Activated CD8-positive, alpha-beta T cell treated with anti-CD3 and anti-CD28 coated beads for 36 hours (primary cell): ENCODE data around the gene CXorf58. TPM values are rescaled to one million over a fixed set of nuclear protein-coding genes. Genes with fewer than 3 reads are reported as not detected.

ENCODE experiments used
- ATAC-seq: fragments of 200-7000 bp; cut with Tn5 transposase; one replicate; pipeline ENCODE4 v1.10.0; 2021; ENCODE audit warnings: mild to moderate bottlenecking, moderate library complexity
- CTCF ChIA-PET: fragments of 350-600 bp; sonication (Branson Sonifier 250); formaldehyde crosslinking; loops from one replicate; lab custom pipeline; 2021; ENCODE audit warnings: antibody characterized with exemption; lab: Charles Lee
- POLR2A ChIA-PET: fragments of 350-600 bp; sonication (Branson Sonifier 250); formaldehyde crosslinking; loops from one replicate; lab custom pipeline; 2021; ENCODE audit warnings: antibody characterized with exemption; lab: Charles Lee
- DNase-seq: peaks from one replicate; pipeline ENCODE4 v3.0.0-alpha.2; 2020
- H3K27ac Mint-ChIP-seq: one replicate; pipeline ENCODE4 v1.8.0; 2021; ENCODE audit warnings: mild to moderate bottlenecking, mixed read lengths
- H3K27me3 Mint-ChIP-seq: one replicate; pipeline ENCODE4 v1.8.0; 2021; ENCODE audit warnings: mixed read lengths
- H3K36me3 Mint-ChIP-seq: one replicate; pipeline ENCODE4 v1.8.0; 2021; ENCODE audit warnings: low read depth, mixed read lengths
- H3K4me1 Mint-ChIP-seq: one replicate; pipeline ENCODE4 v1.8.0; 2021; ENCODE audit warnings: low read depth, mixed read lengths
- H3K4me3 Mint-ChIP-seq: one replicate; pipeline ENCODE4 v1.8.0; 2021; ENCODE audit warnings: mild to moderate bottlenecking, moderate library complexity, mixed read lengths
- H3K9me3 Mint-ChIP-seq: one replicate; pipeline ENCODE4 v1.8.0; 2021; ENCODE audit warnings: mixed read lengths
- CTCF ChIP-seq: fragments of 200-600 bp; IDR thresholded peaks from one replicate; pipeline ENCODE4 v1.8.0; 2022; ENCODE audit warnings: antibody characterized with exemption, mild to moderate bottlenecking
- intact Hi-C: fragments of 100-400 bp; cut with micrococcal nuclease; formaldehyde crosslinking; loops from one replicate; pipeline ENCODE4 v1.10.0; 2022
- total RNA-seq, 2 experiments: library from RNA; stranded (reverse); gene quantifications; one replicate each; pipeline ENCODE4 v1.2.3, GENCODE V29; 2021

Gene CXorf58
- total RNA-seq, 2 experiments from 2014 or later: 0.14 TPM; not detected in 1

GRCh38 chrX:23870041-23870440 is 37.8 kb upstream of the CXorf58 start:
- H3K27ac Mint-ChIP-seq: no peak overlapping the region
- DNase-seq: no peak
- no peak for TF ChIP-seq CTCF
- ChIA-PET CTCF (no interaction called here), POLR2A (no interaction called here)
- no peak for ATAC-seq
- peaks cover 6% of the 10 kb centered on the region for H3K36me3 Mint-ChIP-seq
- no peaks in the 10 kb centered on the region for H3K4me1 Mint-ChIP-seq
- no peaks in the 10 kb centered on the region for H3K27me3 Mint-ChIP-seq
- intact Hi-C loops: no loop called here
- no peaks in the 10 kb centered on the region for H3K9me3 Mint-ChIP-seq
- no peak overlapping the region for H3K4me3 Mint-ChIP-seq

GRCh38 chrX:23871905-23872546 is 35.8 kb upstream of the CXorf58 start:
- TF ChIP-seq CTCF: no peak
- no peaks in the 10 kb centered on the region for H3K9me3 Mint-ChIP-seq

GRCh38 chrX:23879380-23880090 is 28.3 kb upstream of the CXorf58 start:
- no peaks in the 10 kb centered on the region for H3K9me3 Mint-ChIP-seq
- TF ChIP-seq CTCF: no peak
- intact Hi-C loops: no loop called here
- H3K27ac Mint-ChIP-seq: no peak overlapping the region
- H3K36me3 Mint-ChIP-seq: no peaks in the 10 kb centered on the region
- peaks cover 9% of the 10 kb centered on the region for H3K4me1 Mint-ChIP-seq
- no peak for ATAC-seq
- CTCF ChIA-PET: interaction anchor here (1.1 kb wide), 1 partner anchor 22 kb away, joined by 4 read pairs; no protein-coding TSS in a partner anchor
- no peak for DNase-seq
- H3K4me3 Mint-ChIP-seq: no peak overlapping the region
- POLR2A ChIA-PET: no interaction called here
- no peaks in the 10 kb centered on the region for H3K27me3 Mint-ChIP-seq

More at GRCh38 chrX:23871905-23872546, 35.8 kb upstream of the CXorf58 start:
- no peak overlapping the region for H3K4me3 Mint-ChIP-seq
- DNase-seq: no peak
- H3K27me3 Mint-ChIP-seq: no peaks in the 10 kb centered on the region
- ChIA-PET POLR2A (no interaction called here), CTCF (no interaction called here)
- no peak for ATAC-seq
- H3K4me1 Mint-ChIP-seq: no peaks in the 10 kb centered on the region
- H3K36me3 Mint-ChIP-seq: peaks cover 6% of the 10 kb centered on the region
- intact Hi-C loops: no loop called here
- no peak overlapping the region for H3K27ac Mint-ChIP-seq

GRCh38 chrX:23883737-23884354 is 24.0 kb upstream of the CXorf58 start:
- H3K4me1 Mint-ChIP-seq: peaks cover 18% of the 10 kb centered on the region
- H3K27me3 Mint-ChIP-seq: no peaks in the 10 kb centered on the region
- H3K9me3 Mint-ChIP-seq: no peaks in the 10 kb centered on the region
- ChIA-PET POLR2A (no interaction called here), CTCF (no interaction called here)
- intact Hi-C loops: no loop called here
- no peaks in the 10 kb centered on the region for H3K36me3 Mint-ChIP-seq
- H3K4me3 Mint-ChIP-seq: no peak overlapping the region
- no peak for TF ChIP-seq CTCF
- peak; percentile 61 for ATAC-seq
- peak overlapping the region; percentile 6 for H3K27ac Mint-ChIP-seq
- DNase-seq: peak; percentile 11
